D721Med (cell line): ENCODE data around the gene PCYT1A.

ENCODE experiments used
- DNase-seq: peaks from one replicate; pipeline ENCODE4 v3.0.0; 2011; ENCODE audit warnings: low spot score; ENCODE audit not compliant: insufficient read length
- FAIRE-seq: peaks from 2 replicates; lab custom pipeline; 2011; peaks lifted over from hg19 to GRCh38; lab: Jason Lieb, UNC
- CTCF ChIP-seq: IDR thresholded peaks from 2 replicates; pipeline ENCODE4 v1.5.1; 2012; ENCODE audit warnings: mild to moderate bottlenecking, control low read depth; ENCODE audit not compliant: insufficient read depth; ENCODE audit errors: missing control alignments

PCYT1A gene

GRCh38 chr3:196235452-196236122 is 51.9 kb downstream of the PCYT1A start:
- FAIRE-seq: no peak
- DNase-seq: no peak
- TF ChIP-seq CTCF: no peak

- DNase-seq: no peak
- no peak for TF ChIP-seq CTCF
- FAIRE-seq: no peak
Observed at GRCh38 chr3:196232882-196233251, 54.7 kb downstream of the PCYT1A start.

- FAIRE-seq: no peak
- TF ChIP-seq CTCF: no peak
- no peak for DNase-seq
Observed at GRCh38 chr3:196232154-196232881, 55.2 kb downstream of the PCYT1A start.

DNA sequence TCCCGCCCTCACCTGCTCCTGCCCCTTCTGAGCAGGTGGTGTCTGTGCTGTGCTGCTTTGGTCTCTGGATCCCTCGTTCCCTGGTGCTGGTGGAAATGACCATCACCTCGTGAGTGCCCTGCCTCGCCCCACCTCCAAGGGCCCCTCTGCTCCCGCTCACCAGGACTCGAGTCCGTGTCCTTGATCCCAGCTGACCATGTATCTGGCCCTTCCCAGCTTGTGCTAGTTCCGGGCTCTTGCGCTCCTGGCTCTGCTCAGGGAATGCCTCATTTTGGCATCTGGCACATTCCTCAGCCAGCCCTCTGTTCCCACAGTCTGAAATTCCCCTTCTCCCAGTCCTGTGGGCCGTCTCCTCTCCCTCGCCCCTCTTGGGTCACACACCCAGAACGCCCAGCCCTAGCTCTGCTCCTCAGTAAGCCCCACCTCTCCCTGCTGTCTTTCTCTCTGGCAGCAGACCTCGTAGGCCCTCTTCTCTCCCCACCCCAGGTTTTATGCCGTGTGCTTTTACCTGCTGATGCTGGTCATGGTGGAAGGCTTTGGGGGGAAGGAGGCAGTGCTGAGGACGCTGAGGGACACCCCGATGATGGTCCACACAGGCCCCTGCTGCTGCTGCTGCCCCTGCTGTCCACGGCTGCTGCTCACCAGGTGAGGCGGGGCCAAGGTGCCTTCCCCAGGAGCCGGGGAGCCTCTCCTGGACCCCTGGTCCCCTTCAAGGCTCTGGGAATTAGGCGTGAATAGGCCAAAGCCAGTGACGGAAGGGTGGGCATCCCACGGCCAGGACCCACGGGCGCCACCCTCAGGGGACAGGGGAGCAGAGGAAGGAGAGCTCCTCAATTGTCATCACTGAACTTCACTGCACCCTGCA is 59.7 kb downstream of the PCYT1A start:
- FAIRE-seq (no peak), DNase-seq (no peak)
- no peak for TF ChIP-seq CTCF

- FAIRE-seq: no peak
- DNase-seq: no peak
- no peak for TF ChIP-seq CTCF
Observed at GRCh38 chr3:196227121-196227561, 60.4 kb downstream of the PCYT1A start.

DNA sequence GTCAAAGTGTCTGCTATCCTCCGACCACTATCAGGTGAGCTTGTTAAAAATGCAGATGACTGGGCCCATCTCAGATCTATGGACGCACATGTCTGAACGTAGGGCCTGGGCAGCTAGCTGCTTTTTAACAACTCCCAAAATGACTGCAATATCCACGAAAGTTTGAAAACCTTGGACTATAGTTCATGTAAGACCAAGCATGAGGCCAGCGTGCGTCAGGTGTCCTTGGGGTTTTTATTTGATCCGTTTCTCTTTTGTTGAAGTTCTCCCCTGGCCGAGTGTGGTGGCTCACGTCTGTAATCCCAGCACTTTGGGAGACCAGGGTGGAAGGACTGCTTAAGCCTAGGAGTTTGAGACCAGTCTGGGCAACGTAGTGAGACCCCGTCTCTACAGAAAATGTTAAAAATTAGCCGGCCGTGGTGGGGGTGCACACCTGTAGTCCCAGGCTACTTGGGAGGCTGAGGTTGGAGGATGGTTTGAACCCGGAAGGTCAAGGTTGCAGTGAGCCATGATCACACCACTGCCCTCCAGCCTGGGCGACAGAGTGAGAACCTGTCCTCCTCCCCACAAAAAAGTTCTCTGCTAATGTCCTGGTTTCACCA is 61.7 kb downstream of the PCYT1A start:
- no peak for TF ChIP-seq CTCF
- DNase-seq (no peak), FAIRE-seq (no peak)
